ENCODE measurements around the gene POU6F2.

DNA sequence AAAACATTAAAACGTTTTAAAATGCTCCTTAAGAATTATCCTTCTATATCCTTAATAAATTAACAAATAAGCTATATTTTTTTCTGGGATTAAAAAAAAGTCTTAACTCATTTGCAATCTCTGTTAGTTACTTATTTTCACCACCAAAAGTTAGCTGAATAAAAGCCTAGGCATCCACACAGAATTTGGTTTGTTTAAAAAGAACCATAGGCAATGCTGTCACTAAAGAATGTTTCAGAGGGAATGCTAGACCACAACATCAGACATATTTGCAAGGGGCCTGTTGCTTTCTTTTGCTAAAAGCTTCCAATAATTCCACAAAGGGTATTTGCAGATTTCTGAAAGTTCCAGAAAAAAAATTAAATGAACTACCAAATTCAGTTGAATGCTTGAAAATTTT lies 244.2 kb downstream of the POU6F2 start:
- TF ChIP-seq, protein P1, sequence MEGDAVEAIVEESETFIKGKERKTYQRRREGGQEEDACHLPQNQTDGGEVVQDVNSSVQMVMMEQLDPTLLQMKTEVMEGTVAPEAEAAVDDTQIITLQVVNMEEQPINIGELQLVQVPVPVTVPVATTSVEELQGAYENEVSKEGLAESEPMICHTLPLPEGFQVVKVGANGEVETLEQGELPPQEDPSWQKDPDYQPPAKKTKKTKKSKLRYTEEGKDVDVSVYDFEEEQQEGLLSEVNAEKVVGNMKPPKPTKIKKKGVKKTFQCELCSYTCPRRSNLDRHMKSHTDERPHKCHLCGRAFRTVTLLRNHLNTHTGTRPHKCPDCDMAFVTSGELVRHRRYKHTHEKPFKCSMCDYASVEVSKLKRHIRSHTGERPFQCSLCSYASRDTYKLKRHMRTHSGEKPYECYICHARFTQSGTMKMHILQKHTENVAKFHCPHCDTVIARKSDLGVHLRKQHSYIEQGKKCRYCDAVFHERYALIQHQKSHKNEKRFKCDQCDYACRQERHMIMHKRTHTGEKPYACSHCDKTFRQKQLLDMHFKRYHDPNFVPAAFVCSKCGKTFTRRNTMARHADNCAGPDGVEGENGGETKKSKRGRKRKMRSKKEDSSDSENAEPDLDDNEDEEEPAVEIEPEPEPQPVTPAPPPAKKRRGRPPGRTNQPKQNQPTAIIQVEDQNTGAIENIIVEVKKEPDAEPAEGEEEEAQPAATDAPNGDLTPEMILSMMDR (conservative IDR thresholded peaks at IDR 0.05; ENCODE audit: low read depth in 2 of 2): no peak
- no peak for TF ChIP-seq JUNB (IDR thresholded peaks at IDR 0.05; ENCODE audit: unreplicated experiment)

Data from GM23338 (cell line).